Adipocyte (in vitro differentiated cells): ENCODE measurements around the gene PRKCA.
A peak's percentile ranks its signal among the peaks of the same experiment; 100 is the strongest.

ENCODE experiments used
- DNase-seq: peaks from one replicate; pipeline ENCODE4 v3.0.0-alpha.2; 2015; ENCODE audit warnings: low read depth
- H3K27me3 ChIP-seq: replicated peaks from 2 replicates; pipeline ENCODE4 v1.7.0; 2013; ENCODE audit warnings: mild to moderate bottlenecking, low read length, moderate library complexity; ENCODE audit not compliant: control insufficient read depth, insufficient read depth
- H3K36me3 ChIP-seq: 2 replicates; pipeline ENCODE4 v1.7.0; 2013; ENCODE audit warnings: low read length, mild to moderate bottlenecking, moderate library complexity; ENCODE audit not compliant: control insufficient read depth, insufficient read depth, severe bottlenecking
- H3K4me1 ChIP-seq: 2 replicates; pipeline ENCODE4 v1.7.0; 2013; ENCODE audit warnings: mild to moderate bottlenecking, low read length, moderate library complexity; ENCODE audit not compliant: control insufficient read depth, insufficient read depth
- H3K4me3 ChIP-seq: 2 replicates; pipeline ENCODE4 v1.7.0; 2013; ENCODE audit warnings: mild to moderate bottlenecking, low read length, moderate library complexity
- H3K9ac ChIP-seq: 2 replicates; pipeline ENCODE4 v1.7.0; 2013; ENCODE audit warnings: mild to moderate bottlenecking, low read length, moderate library complexity
- H3K9me3 ChIP-seq: 2 replicates; pipeline ENCODE4 v1.7.0; 2013; ENCODE audit warnings: mild to moderate bottlenecking, low read length, moderate library complexity; ENCODE audit not compliant: control insufficient read depth

The PRKCA gene

GRCh38 chr17:66689221-66689620, 386.8 kb downstream of the PRKCA start:
- H3K4me3 ChIP-seq = no peak overlapping the region
- peaks cover 14% of the 10 kb centered on the region for H3K4me1 ChIP-seq
- peaks cover 30% of the 10 kb centered on the region for H3K36me3 ChIP-seq
- H3K27me3 ChIP-seq = no peaks in the 10 kb centered on the region
- no peaks in the 10 kb centered on the region for H3K9me3 ChIP-seq
- no peak for DNase-seq
- no peak overlapping the region for H3K9ac ChIP-seq

GRCh38 chr17:66690166-66690565, 387.8 kb downstream of the PRKCA start:
- Histone ChIP-seq H3K4me3 (no peak overlapping the region), H3K4me1 (peaks cover 7% of the 10 kb centered on the region), H3K9ac (no peak overlapping the region), H3K36me3 (peaks cover 30% of the 10 kb centered on the region), H3K9me3 (no peaks in the 10 kb centered on the region), H3K27me3 (no peaks in the 10 kb centered on the region)
- no peak for DNase-seq

- no peak overlapping the region for H3K4me3 ChIP-seq
- peak; percentile 46 for DNase-seq
Observed at GRCh38 chr17:66691644-66692420, 389.4 kb downstream of the PRKCA start.

GRCh38 chr17:66692421-66692690, 389.9 kb downstream of the PRKCA start:
- H3K27me3 ChIP-seq = no peaks in the 10 kb centered on the region
- DNase-seq = no peak

More at GRCh38 chr17:66691644-66692420, 389.4 kb downstream of the PRKCA start:
- Histone ChIP-seq H3K27me3 (no peaks in the 10 kb centered on the region), H3K9ac (no peak overlapping the region), H3K36me3 (peaks cover 31% of the 10 kb centered on the region), H3K9me3 (no peaks in the 10 kb centered on the region), H3K4me1 (peaks cover 7% of the 10 kb centered on the region)

GRCh38 chr17:66695098-66695497, 392.7 kb downstream of the PRKCA start:
- Histone ChIP-seq H3K9ac (no peak overlapping the region), H3K9me3 (no peaks in the 10 kb centered on the region), H3K4me3 (no peak overlapping the region), H3K36me3 (peaks cover 15% of the 10 kb centered on the region), H3K4me1 (peaks cover 7% of the 10 kb centered on the region), H3K27me3 (no peaks in the 10 kb centered on the region)
- no peak for DNase-seq

More at GRCh38 chr17:66692421-66692690, 389.9 kb downstream of the PRKCA start:
- Histone ChIP-seq H3K4me3 (no peak overlapping the region), H3K36me3 (peaks cover 35% of the 10 kb centered on the region), H3K9ac (no peak overlapping the region), H3K4me1 (peaks cover 7% of the 10 kb centered on the region), H3K9me3 (no peaks in the 10 kb centered on the region)

GRCh38 chr17:66698270-66698669, 395.9 kb downstream of the PRKCA start:
- Histone ChIP-seq H3K36me3 (peaks cover 14% of the 10 kb centered on the region), H3K9me3 (no peaks in the 10 kb centered on the region), H3K4me1 (no peaks in the 10 kb centered on the region), H3K4me3 (no peak overlapping the region), H3K9ac (no peak overlapping the region), H3K27me3 (no peaks in the 10 kb centered on the region)
- no peak for DNase-seq

GRCh38 chr17:66701462-66701861, 399.0 kb downstream of the PRKCA start:
- no peak overlapping the region for H3K9ac ChIP-seq
- no peak overlapping the region for H3K4me3 ChIP-seq
- no peak for DNase-seq
- H3K9me3 ChIP-seq = no peaks in the 10 kb centered on the region
- H3K4me1 ChIP-seq = no peaks in the 10 kb centered on the region
- peaks cover 14% of the 10 kb centered on the region for H3K36me3 ChIP-seq
- no peaks in the 10 kb centered on the region for H3K27me3 ChIP-seq

- Histone ChIP-seq H3K9ac (no peak overlapping the region), H3K36me3 (peaks cover 8% of the 10 kb centered on the region), H3K4me3 (no peak overlapping the region), H3K4me1 (no peaks in the 10 kb centered on the region), H3K9me3 (no peaks in the 10 kb centered on the region), H3K27me3 (no peaks in the 10 kb centered on the region)
- peak; percentile 33 for DNase-seq
Observed at GRCh38 chr17:66702106-66702936, 399.9 kb downstream of the PRKCA start.

GRCh38 chr17:66704858-66705520, 402.6 kb downstream of the PRKCA start:
- Histone ChIP-seq H3K4me3 (no peak overlapping the region), H3K36me3 (no peaks in the 10 kb centered on the region), H3K4me1 (no peaks in the 10 kb centered on the region), H3K9me3 (no peaks in the 10 kb centered on the region), H3K9ac (no peak overlapping the region), H3K27me3 (no peaks in the 10 kb centered on the region)
- DNase-seq = no peak

- Histone ChIP-seq H3K36me3 (no peaks in the 10 kb centered on the region), H3K4me1 (no peaks in the 10 kb centered on the region), H3K27me3 (no peaks in the 10 kb centered on the region), H3K9me3 (no peaks in the 10 kb centered on the region), H3K4me3 (no peak overlapping the region), H3K9ac (no peak overlapping the region)
- DNase-seq = no peak
Observed at GRCh38 chr17:66706851-66707450, 404.5 kb downstream of the PRKCA start.

GRCh38 chr17:66711401-66711800, 409.0 kb downstream of the PRKCA start:
- Histone ChIP-seq H3K27me3 (no peaks in the 10 kb centered on the region), H3K4me1 (no peaks in the 10 kb centered on the region), H3K36me3 (no peaks in the 10 kb centered on the region), H3K9ac (no peak overlapping the region), H3K4me3 (no peak overlapping the region), H3K9me3 (no peaks in the 10 kb centered on the region)
- DNase-seq = no peak
